ENCODE results near the gene LYPD1. TPM values are rescaled to one million over a fixed set of nuclear protein-coding genes. Genes with fewer than 3 reads are reported as not detected.
A peak's percentile ranks its signal among the peaks of the same experiment; 100 is the strongest.

Gene LYPD1
- total RNA-seq, 1 experiment from 2014 or later: 13.8 TPM

- no peak for TF ChIP-seq CTCF (conservative IDR thresholded peaks at IDR 0.05; ENCODE audit: low read depth, low read length)
- TF ChIP-seq EZH2 (IDR thresholded peaks at IDR 0.05; ENCODE audit: borderline replicate concordance, low read depth, low read length, poor library complexity, severe bottlenecking): no peak
- H3K36me3 ChIP-seq (ENCODE audit: insufficient read depth, low read length, poor library complexity, severe bottlenecking): no peaks in the 10 kb centered on the region
- BruUV-seq (replicated peaks): no TSS peak
- ChIA-PET POLR2A (ENCODE audit: low non-redundant PET) (no interaction called here), CTCF (interaction anchor here (0.6 kb wide), 1 partner anchor 594 kb away, joined by 5 read pairs; no protein-coding TSS in a partner anchor)
- H3K27ac ChIP-seq (ENCODE audit: low read depth, low read length, poor library complexity, severe bottlenecking): no peak overlapping the region
- intact Hi-C loops (cut with micrococcal nuclease; ENCODE audit: unreplicated experiment): loop anchor here (5.0 to 10.0 kb wide), 5 partner anchors 304 to 1174 kb away; no protein-coding TSS in a partner anchor
- H3K27me3 ChIP-seq (replicated peaks; ENCODE audit: insufficient read depth, low read depth, low read length, poor library complexity): no peaks in the 10 kb centered on the region
- H3K4me1 ChIP-seq (ENCODE audit: insufficient read depth, low read length, poor library complexity, severe bottlenecking): peaks cover 38% of the 10 kb centered on the region
- peak overlapping the region; percentile 68 for H3K4me3 ChIP-seq (ENCODE audit: low read depth, low read length, poor library complexity, severe bottlenecking)
- H3K9me3 ChIP-seq (ENCODE audit: low read depth, low read length, poor library complexity, severe bottlenecking): no peaks in the 10 kb centered on the region
- DNase-seq (ENCODE audit: low spot score): peak; percentile 36
These were observed 1.3 kb upstream of the LYPD1 start for GRCh38 chr2:132671151-132671835.

- POLR2A ChIA-PET (ENCODE audit: low non-redundant PET): no interaction called here
These were observed 618 bp upstream of the LYPD1 start for GRCh38 chr2:132670496-132671150.

More at GRCh38 chr2:132670496-132671150, 618 bp upstream of the LYPD1 start:
- peak; percentile 55 for DNase-seq (ENCODE audit: low spot score)
- Histone ChIP-seq H3K9me3 (ENCODE audit: low read depth, low read length, poor library complexity, severe bottlenecking) (no peaks in the 10 kb centered on the region), H3K4me3 (ENCODE audit: low read depth, low read length, poor library complexity, severe bottlenecking) (peak overlapping the region; percentile 68), H3K4me1 (ENCODE audit: insufficient read depth, low read length, poor library complexity, severe bottlenecking) (peaks cover 38% of the 10 kb centered on the region), H3K27ac (ENCODE audit: low read depth, low read length, poor library complexity, severe bottlenecking) (peak overlapping the region; percentile 21), H3K27me3 (replicated peaks; ENCODE audit: insufficient read depth, low read depth, low read length, poor library complexity) (no peaks in the 10 kb centered on the region), H3K36me3 (ENCODE audit: insufficient read depth, low read length, poor library complexity, severe bottlenecking) (no peaks in the 10 kb centered on the region)
- TF ChIP-seq CTCF (conservative IDR thresholded peaks at IDR 0.05; ENCODE audit: low read depth, low read length) (no peak), EZH2 (IDR thresholded peaks at IDR 0.05; ENCODE audit: borderline replicate concordance, low read depth, low read length, poor library complexity, severe bottlenecking) (no peak)
- no TSS peak for BruUV-seq (replicated peaks)
- intact Hi-C loops (cut with micrococcal nuclease; ENCODE audit: unreplicated experiment): loop anchor here (5.0 to 10.0 kb wide), 5 partner anchors 304 to 1174 kb away; no protein-coding TSS in a partner anchor
- CTCF ChIA-PET: interaction anchor here (0.6 to 1.4 kb wide), 2 partner anchors 595 to 1174 kb away, joined by 4 to 5 read pairs; no protein-coding TSS in a partner anchor

Measured in A673 (cell line).